H1 (cell line): ENCODE data around the gene FITM1.

Source experiments
- GTF2F1 ChIP-seq: IDR thresholded peaks from 2 replicates; pipeline ENCODE4 v1.6.1; 2012; ENCODE audit warnings: low read depth, low read length, improper control_type of control experiment, borderline replicate concordance
- KDM4A ChIP-seq: IDR thresholded peaks from one replicate; pipeline ENCODE4 v1.7.1; 2012; ENCODE audit warnings: low read depth, mild to moderate bottlenecking, moderate library complexity, low read length, inconsistent platforms; ENCODE audit not compliant: severe bottlenecking
- TF ChIP-seq, protein P1 (sequence below): IDR thresholded peaks from 2 replicates; pipeline ENCODE4 v1.6.1; 2012; ENCODE audit warnings: inconsistent platforms

DNA sequence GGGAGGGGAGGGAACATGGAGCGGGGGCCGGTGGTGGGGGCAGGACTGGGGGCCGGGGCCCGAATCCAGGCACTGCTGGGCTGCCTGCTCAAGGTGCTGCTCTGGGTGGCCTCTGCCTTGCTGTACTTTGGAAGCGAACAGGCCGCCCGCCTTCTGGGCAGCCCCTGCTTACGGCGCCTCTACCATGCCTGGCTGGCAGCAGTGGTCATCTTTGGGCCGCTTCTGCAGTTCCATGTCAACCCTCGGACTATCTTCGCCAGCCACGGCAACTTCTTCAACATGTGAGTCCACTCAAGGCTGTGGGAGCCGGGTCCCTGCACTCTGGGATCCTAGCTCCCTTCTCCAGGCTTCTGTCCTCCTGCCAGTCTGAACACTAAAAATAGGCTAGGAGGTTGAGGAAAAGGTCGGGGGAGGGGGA is 1.1 kb downstream of the FITM1 start:
- TF ChIP-seq, protein P1, sequence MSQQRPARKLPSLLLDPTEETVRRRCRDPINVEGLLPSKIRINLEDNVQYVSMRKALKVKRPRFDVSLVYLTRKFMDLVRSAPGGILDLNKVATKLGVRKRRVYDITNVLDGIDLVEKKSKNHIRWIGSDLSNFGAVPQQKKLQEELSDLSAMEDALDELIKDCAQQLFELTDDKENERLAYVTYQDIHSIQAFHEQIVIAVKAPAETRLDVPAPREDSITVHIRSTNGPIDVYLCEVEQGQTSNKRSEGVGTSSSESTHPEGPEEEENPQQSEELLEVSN: no peak
- TF ChIP-seq KDM4A (no peak), GTF2F1 (no peak)
